ENCODE measurements around the gene AKNA.

AKNA gene

GRCh38 chr9:114397219-114397847 is 9.6 kb upstream of the AKNA start:
- H3K27me3 ChIP-seq, result no peaks in the 10 kb centered on the region
- H3K4me3 ChIP-seq, result peak overlapping the region; percentile 84
- 0 out of 2 replicates have a peak overlapping the region, but pooled peaks have one; percentile 24 for H3K27ac ChIP-seq
- H3K4me2 ChIP-seq, result peak overlapping the region; percentile 72
- H3K9ac ChIP-seq, result peak overlapping the region; percentile 64
- peaks cover 40% of the 10 kb centered on the region for H4K20me1 ChIP-seq
- H3K9me3 ChIP-seq, result no peaks in the 10 kb centered on the region
- no peak for TF ChIP-seq Cebpa-rat (IDR thresholded peaks at IDR 0.05)
- peaks cover 58% of the 10 kb centered on the region for H3K4me1 ChIP-seq
- peaks cover 20% of the 10 kb centered on the region for H3K36me3 ChIP-seq

GRCh38 chr9:114396558-114397218 is 8.9 kb upstream of the AKNA start:
- Histone ChIP-seq H3K27me3 (no peaks in the 10 kb centered on the region), H3K4me2 (peak overlapping the region; percentile 72), H3K4me3 (peak overlapping the region; percentile 84; the same call in 1 of the 2 replicates), H3K36me3 (peaks cover 23% of the 10 kb centered on the region), H3K4me1 (peaks cover 65% of the 10 kb centered on the region), H3K9ac (no peak overlapping the region), H4K20me1 (peaks cover 45% of the 10 kb centered on the region), H3K9me3 (no peaks in the 10 kb centered on the region), H3K27ac (no peak overlapping the region)
- no peak for TF ChIP-seq Cebpa-rat (IDR thresholded peaks at IDR 0.05)

GRCh38 chr9:114395768-114396167 is 8.0 kb upstream of the AKNA start:
- Histone ChIP-seq H3K4me2 (peak overlapping the region; percentile 72), H3K27ac (peak overlapping the region; percentile 52), H4K20me1 (peaks cover 45% of the 10 kb centered on the region), H3K36me3 (peaks cover 29% of the 10 kb centered on the region), H3K4me3 (no peak overlapping the region), H3K9ac (peak overlapping the region; percentile 45; the same call in 1 of the 2 replicates), H3K9me3 (no peaks in the 10 kb centered on the region), H3K4me1 (peaks cover 73% of the 10 kb centered on the region), H3K27me3 (no peaks in the 10 kb centered on the region)
- TF ChIP-seq Cebpa-rat (IDR thresholded peaks at IDR 0.05), result no peak

GRCh38 chr9:114395334-114395617 is 7.5 kb upstream of the AKNA start:
- H3K4me2 ChIP-seq, result peak overlapping the region; percentile 72
- TF ChIP-seq Cebpa-rat (IDR thresholded peaks at IDR 0.05), result no peak
- peaks cover 33% of the 10 kb centered on the region for H3K36me3 ChIP-seq
- H3K4me3 ChIP-seq, result no peak overlapping the region
- peaks cover 78% of the 10 kb centered on the region for H3K4me1 ChIP-seq
- H3K27me3 ChIP-seq, result no peaks in the 10 kb centered on the region
- no peaks in the 10 kb centered on the region for H3K9me3 ChIP-seq
- H3K9ac ChIP-seq, result peak overlapping the region; percentile 45
- peaks cover 45% of the 10 kb centered on the region for H4K20me1 ChIP-seq
- peak overlapping the region; percentile 52 for H3K27ac ChIP-seq

GRCh38 chr9:114394523-114395333 is 6.9 kb upstream of the AKNA start:
- Histone ChIP-seq H3K4me3 (no peak overlapping the region), H3K9ac (peak overlapping the region; percentile 45), H3K27ac (peak overlapping the region; percentile 52), H3K4me1 (peaks cover 83% of the 10 kb centered on the region), H3K9me3 (no peaks in the 10 kb centered on the region), H3K4me2 (peak overlapping the region; percentile 72), H3K36me3 (peaks cover 33% of the 10 kb centered on the region), H3K27me3 (no peaks in the 10 kb centered on the region), H4K20me1 (peaks cover 45% of the 10 kb centered on the region)
- no peak for TF ChIP-seq Cebpa-rat (IDR thresholded peaks at IDR 0.05)

- TF ChIP-seq Cebpa-rat (IDR thresholded peaks at IDR 0.05), result no peak
- Histone ChIP-seq H3K27me3 (no peaks in the 10 kb centered on the region), H4K20me1 (peaks cover 45% of the 10 kb centered on the region), H3K4me3 (no peak overlapping the region), H3K4me1 (peaks cover 96% of the 10 kb centered on the region), H3K4me2 (peak overlapping the region; percentile 44), H3K9me3 (no peaks in the 10 kb centered on the region), H3K27ac (peak overlapping the region; percentile 16; the same call in 1 of the 2 replicates), H3K9ac (no peak overlapping the region), H3K36me3 (peaks cover 33% of the 10 kb centered on the region)
Observed at GRCh38 chr9:114392749-114393112, 4.9 kb upstream of the AKNA start.

GRCh38 chr9:114390952-114391351 is 3.2 kb upstream of the AKNA start:
- no peak overlapping the region for H3K9ac ChIP-seq
- peaks cover 36% of the 10 kb centered on the region; the same call in 1 of the 2 replicates for H4K20me1 ChIP-seq
- peaks cover 23% of the 10 kb centered on the region for H3K36me3 ChIP-seq
- H3K9me3 ChIP-seq, result no peaks in the 10 kb centered on the region
- H3K4me1 ChIP-seq, result peaks cover 79% of the 10 kb centered on the region
- no peak for TF ChIP-seq Cebpa-rat (IDR thresholded peaks at IDR 0.05)
- H3K27ac ChIP-seq, result peak overlapping the region; percentile 93; the same call in 1 of the 2 replicates
- peak overlapping the region; percentile 90 for H3K4me2 ChIP-seq
- H3K27me3 ChIP-seq, result no peaks in the 10 kb centered on the region
- no peak overlapping the region for H3K4me3 ChIP-seq

- peak overlapping the region; percentile 79 for H3K4me3 ChIP-seq
Observed at GRCh38 chr9:114389612-114390368, 2.0 kb upstream of the AKNA start.

GRCh38 chr9:114388764-114389375 is 1.1 kb upstream of the AKNA start:
- Histone ChIP-seq H3K27ac (peak overlapping the region; percentile 93), H3K4me3 (peak overlapping the region; percentile 79), H3K9me3 (no peaks in the 10 kb centered on the region), H3K36me3 (peaks cover 15% of the 10 kb centered on the region; the same call in 1 of the 2 replicates), H3K27me3 (no peaks in the 10 kb centered on the region), H3K9ac (peak overlapping the region; percentile 93), H3K4me1 (peaks cover 76% of the 10 kb centered on the region), H3K4me2 (peak overlapping the region; percentile 90), H4K20me1 (peaks cover 17% of the 10 kb centered on the region; the same call in 1 of the 2 replicates)
- TF ChIP-seq Cebpa-rat (IDR thresholded peaks at IDR 0.05), result no peak

More at GRCh38 chr9:114389612-114390368, 2.0 kb upstream of the AKNA start:
- H3K27ac ChIP-seq, result peak overlapping the region; percentile 93
- peaks cover 24% of the 10 kb centered on the region; the same call in 1 of the 2 replicates for H4K20me1 ChIP-seq
- H3K36me3 ChIP-seq, result peaks cover 15% of the 10 kb centered on the region; the same call in 1 of the 2 replicates
- peak overlapping the region; percentile 93 for H3K9ac ChIP-seq
- H3K9me3 ChIP-seq, result no peaks in the 10 kb centered on the region
- TF ChIP-seq Cebpa-rat (IDR thresholded peaks at IDR 0.05), result no peak
- H3K4me1 ChIP-seq, result peaks cover 76% of the 10 kb centered on the region
- H3K27me3 ChIP-seq, result no peaks in the 10 kb centered on the region
- H3K4me2 ChIP-seq, result peak overlapping the region; percentile 90

All from BLaER1 (cell line).